WERI-Rb-1 (cell line): ENCODE data around the gene CTPS2.

Source experiments
- DNase-seq: peaks from one replicate; pipeline ENCODE4 v3.0.0-alpha.2; 2020
- H3K27ac ChIP-seq: fragments of 250-450 bp; sonication (Bioruptor Pico); 2 replicates; pipeline ENCODE4 v1.5.1; 2020; ENCODE audit warnings: mild to moderate bottlenecking, moderate library complexity
- H3K27me3 ChIP-seq: fragments of 250-450 bp; sonication (Bioruptor Pico); 2 replicates; pipeline ENCODE4 v1.5.1; 2021; ENCODE audit warnings: mild to moderate bottlenecking, low read depth, moderate library complexity; ENCODE audit not compliant: insufficient read depth, severe bottlenecking
- H3K36me3 ChIP-seq: fragments of 250-450 bp; sonication (Bioruptor Pico); 2 replicates; pipeline ENCODE4 v1.5.1; 2020; ENCODE audit warnings: mild to moderate bottlenecking, moderate library complexity
- H3K4me3 ChIP-seq: 2 replicates; pipeline ENCODE4 v1.5.1; 2011; ENCODE audit warnings: low read depth, mild to moderate bottlenecking, control low read depth, low read length
- H3K9me3 ChIP-seq: fragments of 250-450 bp; sonication (Bioruptor Pico); 2 replicates; pipeline ENCODE4 v1.5.1; 2021; ENCODE audit warnings: mild to moderate bottlenecking, moderate library complexity; ENCODE audit not compliant: severe bottlenecking
- CTCF ChIP-seq: IDR thresholded peaks from 2 replicates; pipeline ENCODE4 v1.5.1; 2011; ENCODE audit warnings: low read depth, mild to moderate bottlenecking, control low read depth, inconsistent platforms, low read length

Gene CTPS2

GRCh38 chrX:16594490-16594889 is 118.0 kb downstream of the CTPS2 start:
- H3K4me3 ChIP-seq, result no peak overlapping the region
- no peak overlapping the region for H3K27ac ChIP-seq
- H3K9me3 ChIP-seq, result no peaks in the 10 kb centered on the region
- no peak for TF ChIP-seq CTCF
- no peak for DNase-seq
- H3K27me3 ChIP-seq, result no peaks in the 10 kb centered on the region
- peaks cover 7% of the 10 kb centered on the region; the same call in 1 of the 2 replicates for H3K36me3 ChIP-seq

- H3K27ac ChIP-seq, result no peak overlapping the region
- peaks cover 7% of the 10 kb centered on the region; the same call in 1 of the 2 replicates for H3K36me3 ChIP-seq
- H3K27me3 ChIP-seq, result no peaks in the 10 kb centered on the region
- DNase-seq, result no peak
- TF ChIP-seq CTCF, result no peak
- H3K9me3 ChIP-seq, result no peaks in the 10 kb centered on the region
- H3K4me3 ChIP-seq, result no peak overlapping the region
These were observed 118.7 kb downstream of the CTPS2 start for GRCh38 chrX:16593801-16594200.

- Histone ChIP-seq H3K9me3 (no peaks in the 10 kb centered on the region), H3K27ac (no peak overlapping the region), H3K27me3 (no peaks in the 10 kb centered on the region), H3K36me3 (peaks cover 7% of the 10 kb centered on the region; the same call in 1 of the 2 replicates), H3K4me3 (no peak overlapping the region)
- no peak for TF ChIP-seq CTCF
- no peak for DNase-seq
These were observed 120.2 kb downstream of the CTPS2 start for GRCh38 chrX:16592194-16592770.

- DNase-seq, result no peak
- Histone ChIP-seq H3K9me3 (no peaks in the 10 kb centered on the region), H3K4me3 (no peak overlapping the region), H3K36me3 (peaks cover 7% of the 10 kb centered on the region; the same call in 1 of the 2 replicates), H3K27me3 (no peaks in the 10 kb centered on the region), H3K27ac (no peak overlapping the region)
- TF ChIP-seq CTCF, result no peak
These were observed 122.6 kb downstream of the CTPS2 start for GRCh38 chrX:16589826-16590225.

GRCh38 chrX:16589211-16589610 is 123.3 kb downstream of the CTPS2 start:
- no peak for DNase-seq
- Histone ChIP-seq H3K27me3 (no peaks in the 10 kb centered on the region), H3K27ac (no peak overlapping the region), H3K4me3 (no peak overlapping the region), H3K9me3 (no peaks in the 10 kb centered on the region), H3K36me3 (peaks cover 7% of the 10 kb centered on the region; the same call in 1 of the 2 replicates)
- no peak for TF ChIP-seq CTCF

GRCh38 chrX:16588266-16588665 is 124.2 kb downstream of the CTPS2 start:
- Histone ChIP-seq H3K9me3 (no peaks in the 10 kb centered on the region), H3K36me3 (peaks cover 7% of the 10 kb centered on the region; the same call in 1 of the 2 replicates), H3K27me3 (no peaks in the 10 kb centered on the region), H3K27ac (no peak overlapping the region), H3K4me3 (no peak overlapping the region)
- DNase-seq, result no peak
- TF ChIP-seq CTCF, result no peak
